Pancreas (tissue), 10 donors: Measurements from ENCODE around the gene SKIL. TPM values are rescaled to one million over a fixed set of nuclear protein-coding genes. Genes with fewer than 3 reads are reported as not detected.

Source experiments
- ATAC-seq, 4 donors: fragments of 200-7000 bp; cut with Tn5 transposase; one replicate each; pipeline versions ENCODE4 v1.8.0 to v1.9.1; 2020; ENCODE audit warnings: mild to moderate bottlenecking in 4 of 4, moderate library complexity in 4 of 4
- DNase-seq, 6 donors: peaks; one replicate each; pipeline ENCODE4 v3.0.0-alpha.2; 2020
- FAIRE-seq: peaks from 2 replicates; lab custom pipeline; 2012; peaks lifted over from hg19 to GRCh38; lab: Jason Lieb, UNC
- H3K27ac ChIP-seq, 4 donors: fragments of 200-600 bp; sonication (generic); 1 replicate in 3 of 4; 2 replicates in 1 of 4; pipeline versions ENCODE4 v1.5.0 to v1.8.0; 2020
- H3K27me3 ChIP-seq, 4 donors: fragments of 200-600 bp; one replicate each; pipeline ENCODE4 v1.8.0; 2021
- H3K36me3 ChIP-seq, 3 donors: fragments of 200-600 bp; sonication (generic) in 1 of 3; one replicate each; pipeline versions ENCODE4 v1.5.0 to v1.8.0; 2020 to 2021
- H3K4me1 ChIP-seq, 3 donors: fragments of 200-600 bp; one replicate each; pipeline ENCODE4 v1.8.0; 2021
- H3K4me3 ChIP-seq, 4 donors: fragments of 200-600 bp; sonication (generic) in 2 of 4; one replicate each; pipeline versions ENCODE4 v1.5.0 to v1.8.0; 2020 to 2021
- H3K9me3 ChIP-seq, 4 donors: fragments of 200-600 bp; one replicate each; pipeline ENCODE4 v1.8.0; 2021
- CTCF ChIP-seq, 4 donors: fragments of 200-600 bp; sonication (generic) in 3 of 4; IDR thresholded peaks; one replicate each; pipeline versions ENCODE4 v1.5.0 to v1.8.0; 2021; ENCODE audit warnings: antibody characterized with exemption in 4 of 4
- WGBS, 2 donors: extraction: QIAGEN DNeasy Blood & Tissue Kit; methylation state at CpG; one replicate each; pipeline ENCODE4 v1.1.7; 2013; 5-methylcytosine and 5-hydroxymethylcytosine counted together
- intact Hi-C, 3 donors: fragments of 100-400 bp; cut with DNase I; formaldehyde crosslinking; loops; one replicate each; pipeline versions ENCODE4 v1.11.1 to v1.14.2; 2022
- polyA plus RNA-seq, 2 donors: library from polyadenylated mRNA; stranded (reverse); fragments of 200-250 nt; gene quantifications; one replicate each; pipeline ENCODE4 v1.2.3, GENCODE V29; 2013
- total RNA-seq, 6 donors: library from RNA; stranded (reverse); fragmentation: NEBNext Ultra II Directional in 4 of 6; extraction: Animal tissue kit (Norgen Biotek cat#: 25700) in 4 of 6; gene quantifications; one replicate each; pipeline versions ENCODE4 v1.2.1 to v1.2.4, GENCODE V29; 2021 to 2023
- donor health status: healthy with polysubstance abuse.
- donor health status: DM: no; HTN: no; CAD: no; lungs with moderate emphysema.
- donor health status: DM: no; HTN: no; CAD: no.
- donor health status: control.
- donor health status: control.
- donor health status: Bipolar disorder and iron deficiency.
- donor health status: DM: yes; HTN: yes; CAD: no.
- donor health status: DM: no; HTN: no; CAD: no.
- donor health status: DM: no; HTN: no; CAD: no.
- donor health status: DM: yes; HTN: yes; CAD: no.

SKIL gene
- total and polyA plus RNA-seq, 8 donors = 5.1 to 52.1 (median 15.9) TPM

GRCh38 chr3:170437176-170437575, 79.7 kb downstream of the SKIL start:
- H3K9me3 ChIP-seq = no peaks in the 10 kb centered on the region
- no peak overlapping the region for H3K27ac ChIP-seq
- no peaks in the 10 kb centered on the region for H3K4me1 ChIP-seq
- no peaks in the 10 kb centered on the region for H3K36me3 ChIP-seq
- H3K4me3 ChIP-seq = no peak overlapping the region
- DNase-seq = no peak
- TF ChIP-seq CTCF (IDR thresholded peaks at IDR 0.05) = no peak
- FAIRE-seq = no peak
- no peak for ATAC-seq
- intact Hi-C loops = no loop called here
- WGBS, 2 donors = 83 to 92% methylated on average over 4 of the region's 4 CpGs
- no peaks in the 10 kb centered on the region for H3K27me3 ChIP-seq

- Histone ChIP-seq H3K9me3 (no peaks in the 10 kb centered on the region), H3K27me3 (no peaks in the 10 kb centered on the region), H3K4me1 (no peaks in the 10 kb centered on the region), H3K4me3 (no peak overlapping the region), H3K27ac (no peak overlapping the region), H3K36me3 (no peaks in the 10 kb centered on the region)
- intact Hi-C loops = no loop called here
- peak in 1 of 4 donors; percentile 15 for ATAC-seq
- DNase-seq = no peak
- no peak for FAIRE-seq
- WGBS, 2 donors = 66 to 73% methylated on average over 10 of the region's 10 CpGs
- no peak for TF ChIP-seq CTCF (IDR thresholded peaks at IDR 0.05)
These were observed 80.3 kb downstream of the SKIL start for GRCh38 chr3:170437696-170438407.

- Histone ChIP-seq H3K9me3 (no peaks in the 10 kb centered on the region), H3K4me1 (no peaks in the 10 kb centered on the region), H3K27ac (no peak overlapping the region), H3K27me3 (no peaks in the 10 kb centered on the region), H3K36me3 (no peaks in the 10 kb centered on the region), H3K4me3 (no peak overlapping the region)
- ATAC-seq = no peak
- peak; percentile 47 for FAIRE-seq
- WGBS, 2 donors = 86 to 89% methylated on average over 1 of the region's 1 CpG
- intact Hi-C loops = no loop called here
- no peak for DNase-seq
- no peak for TF ChIP-seq CTCF (IDR thresholded peaks at IDR 0.05)
These were observed 81.3 kb downstream of the SKIL start for GRCh38 chr3:170438836-170439235.

GRCh38 chr3:170440344-170440743, 82.8 kb downstream of the SKIL start:
- DNase-seq = no peak
- Histone ChIP-seq H3K36me3 (no peaks in the 10 kb centered on the region), H3K27ac (no peak overlapping the region), H3K27me3 (no peaks in the 10 kb centered on the region), H3K4me1 (no peaks in the 10 kb centered on the region), H3K4me3 (no peak overlapping the region), H3K9me3 (no peaks in the 10 kb centered on the region)
- no peak for FAIRE-seq
- no peak for TF ChIP-seq CTCF (IDR thresholded peaks at IDR 0.05)
- intact Hi-C loops = no loop called here
- ATAC-seq = peak in 2 of 4 donors; percentile 57 to 58
- 87 to 100% methylated on average over 2 of the region's 2 CpGs for WGBS, 2 donors

GRCh38 chr3:170441412-170441811, 83.9 kb downstream of the SKIL start:
- Histone ChIP-seq H3K36me3 (no peaks in the 10 kb centered on the region), H3K27me3 (no peaks in the 10 kb centered on the region), H3K27ac (no peak overlapping the region), H3K4me3 (no peak overlapping the region), H3K4me1 (no peaks in the 10 kb centered on the region), H3K9me3 (no peaks in the 10 kb centered on the region)
- DNase-seq = no peak
- no peak for TF ChIP-seq CTCF (IDR thresholded peaks at IDR 0.05)
- ATAC-seq = no peak
- 87 to 91% methylated on average over 4 of the region's 4 CpGs for WGBS, 2 donors
- FAIRE-seq = no peak
- intact Hi-C loops = no loop called here
